Naive thymus-derived CD4-positive, alpha-beta T cell (primary cell): ENCODE measurements around the gene PODNL1. TPM values are rescaled to one million over a fixed set of nuclear protein-coding genes. Genes with fewer than 3 reads are reported as not detected.
A peak's percentile ranks its signal among the peaks of the same experiment; 100 is the strongest.

Experiments
- ATAC-seq: fragments of 150-1000 bp; cut with Tn5 transposase; 2 replicates; pipeline ENCODE4 v1.10.0; 2021; ENCODE audit warnings: mild to moderate bottlenecking, moderate library complexity
- CTCF ChIA-PET: fragments of 350-600 bp; sonication (Branson Sonifier 250); formaldehyde crosslinking; loops from one replicate; lab custom pipeline; 2021; ENCODE audit warnings: antibody characterized with exemption; lab: Charles Lee
- POLR2A ChIA-PET: fragments of 350-600 bp; sonication (Branson Sonifier 250); formaldehyde crosslinking; loops from one replicate; lab custom pipeline; 2021; ENCODE audit warnings: antibody characterized with exemption, inconsistent platforms; lab: Charles Lee
- DNase-seq, 9 donors: peaks; one replicate each; pipeline versions ENCODE4 v3.0.0 to v3.0.0-alpha.2; 2020 to 2022; ENCODE audit warnings: mixed read lengths in 1 of 9
- H3K27ac ChIP-seq: one replicate; pipeline ENCODE4 v1.7.0; 2013; ENCODE audit warnings: mild to moderate bottlenecking, low read depth, low read length, moderate library complexity
- H3K27me3 ChIP-seq, 2 donors: one replicate each; pipeline ENCODE4 v1.7.0; 2013; ENCODE audit warnings: low read length in 2 of 2, mild to moderate bottlenecking in 2 of 2, moderate library complexity in 2 of 2; ENCODE audit not compliant: control insufficient read depth in 2 of 2, insufficient read depth in 2 of 2
- H3K36me3 ChIP-seq, 3 experiments: 1 replicate in 2 of 3; 2 replicates in 1 of 3; pipeline ENCODE4 v1.7.0; 2013; ENCODE audit warnings: low read length in 3 of 3, mild to moderate bottlenecking in 3 of 3, moderate library complexity in 1 of 3; ENCODE audit not compliant: insufficient read depth in 3 of 3, control insufficient read depth in 2 of 3
- H3K4me1 ChIP-seq, 2 donors: one replicate each; pipeline ENCODE4 v1.7.0; 2013; ENCODE audit warnings: low read length in 2 of 2, mild to moderate bottlenecking in 2 of 2, moderate library complexity in 1 of 2; ENCODE audit not compliant: control insufficient read depth in 2 of 2, insufficient read depth in 2 of 2
- H3K4me3 ChIP-seq: 2 replicates; pipeline ENCODE4 v1.7.0; 2013; ENCODE audit warnings: mild to moderate bottlenecking, low read length
- H3K9me3 ChIP-seq, 3 experiments: 1 replicate in 2 of 3; 2 replicates in 1 of 3; pipeline ENCODE4 v1.7.0; 2013; ENCODE audit warnings: low read length in 3 of 3; ENCODE audit not compliant: control insufficient read depth in 2 of 3
- H3K27ac Mint-ChIP-seq, 9 donors: one replicate each; pipeline ENCODE4 v1.8.0; 2020 to 2022; ENCODE audit warnings: mixed read lengths in 9 of 9, mild to moderate bottlenecking in 8 of 9, moderate library complexity in 5 of 9, inconsistent platforms in 2 of 9
- H3K27me3 Mint-ChIP-seq, 5 donors: one replicate each; pipeline ENCODE4 v1.8.0; 2021 to 2022; ENCODE audit warnings: mixed read lengths in 5 of 5, mild to moderate bottlenecking in 1 of 5
- H3K36me3 Mint-ChIP-seq, 5 donors: one replicate each; pipeline ENCODE4 v1.8.0; 2020 to 2022; ENCODE audit warnings: mixed read lengths in 5 of 5, mild to moderate bottlenecking in 3 of 5, inconsistent platforms in 1 of 5
- H3K4me1 Mint-ChIP-seq, 7 donors: one replicate each; pipeline ENCODE4 v1.8.0; 2020 to 2022; ENCODE audit warnings: mixed read lengths in 7 of 7, mild to moderate bottlenecking in 3 of 7, inconsistent platforms in 1 of 7
- H3K4me3 Mint-ChIP-seq, 10 donors: one replicate each; pipeline ENCODE4 v1.8.0; 2020 to 2022; ENCODE audit warnings: mild to moderate bottlenecking in 10 of 10, mixed read lengths in 10 of 10, moderate library complexity in 6 of 10, inconsistent platforms in 2 of 10
- H3K9me3 Mint-ChIP-seq, 11 donors: one replicate each; pipeline ENCODE4 v1.8.0; 2020 to 2022; ENCODE audit warnings: mixed read lengths in 11 of 11, mild to moderate bottlenecking in 4 of 11, inconsistent platforms in 1 of 11, moderate library complexity in 1 of 11
- intact Hi-C, 2 donors: fragments of 100-400 bp; cut with micrococcal nuclease; formaldehyde crosslinking; loops; one replicate each; pipeline ENCODE4 v1.15.1; 2023
- polyA plus RNA-seq, 2 donors: library from polyadenylated mRNA; unstranded; fragments of 300-500 nt; fragmentation: Illumina TruSeq; gene quantifications; one replicate each; pipeline ENCODE4 v1.2.3, GENCODE V29; 2021
- total RNA-seq, 6 experiments: library from RNA in 5 of 6; stranded (reverse) in 5 of 6; gene quantifications; 1 replicate in 5 of 6; 2 replicates in 1 of 6; pipeline ENCODE4 v1.2.3 and lab custom pipeline; 2021 to 2026

PODNL1 gene
- total and polyA plus RNA-seq, 7 experiments from 2014 or later, result 0.33 to 0.59 TPM; not detected in 5

DNA sequence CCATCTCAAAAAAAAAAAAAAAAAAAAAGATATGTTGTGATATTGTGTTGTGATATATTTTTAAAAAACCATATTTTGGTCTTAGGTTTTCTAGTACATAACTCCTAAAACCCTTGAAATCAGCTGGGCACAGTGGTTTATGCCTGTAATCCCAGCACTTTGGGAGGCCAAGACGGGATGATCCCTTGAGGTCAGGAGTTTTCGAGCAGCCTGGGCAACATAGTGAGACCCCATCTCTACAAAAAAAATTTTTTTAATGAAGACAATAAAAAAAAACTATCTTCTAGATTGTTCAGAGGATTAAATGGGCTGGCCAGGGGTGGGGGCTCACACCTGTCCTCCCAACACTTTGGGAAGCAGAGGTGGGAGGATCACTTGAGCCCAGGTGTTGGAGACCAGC, 12.8 kb upstream of the PODNL1 start:
- Mint-ChIP-seq H3K9me3 (no peaks in the 10 kb centered on the region), H3K36me3 (peaks cover 0 to 5% (median 0%) of the 10 kb centered on the region in 5 donors), H3K27me3 (no peaks in the 10 kb centered on the region), H3K4me1 (peaks cover 5 to 24% (median 19%) of the 10 kb centered on the region in 7 donors), H3K27ac (no peak overlapping the region), H3K4me3 (peak overlapping the region in 1 of 10 donors; percentile 89)
- ChIA-PET POLR2A (interaction anchor here (0.5 to 6.3 kb wide), 7 partner anchors 35 to 475 kb away, joined by 3 to 59 read pairs (median 8); partner anchors contain the start of genes IL27RA and RFX1), CTCF (interaction anchor here (1.1 to 2.8 kb wide), 2 partner anchors 97 to 109 kb away, joined by 4 to 9 read pairs; no protein-coding TSS in a partner anchor)
- Histone ChIP-seq H3K9me3 (no peaks in the 10 kb centered on the region), H3K36me3 (peaks cover 0 to 22% (median 0%) of the 10 kb centered on the region in 3 experiments), H3K4me1 (peaks cover 13 to 17% of the 10 kb centered on the region in 2 donors), H3K4me3 (no peak overlapping the region), H3K27me3 (no peaks in the 10 kb centered on the region), H3K27ac (peak overlapping the region; percentile 90)
- intact Hi-C loops, result loop anchor here (5.0 kb wide), 2 partner anchors 96 to 166 kb away; partner anchors contain the start of gene PRKACA (in 1 of the 2)
- ATAC-seq (no peak), DNase-seq (no peak)

DNA sequence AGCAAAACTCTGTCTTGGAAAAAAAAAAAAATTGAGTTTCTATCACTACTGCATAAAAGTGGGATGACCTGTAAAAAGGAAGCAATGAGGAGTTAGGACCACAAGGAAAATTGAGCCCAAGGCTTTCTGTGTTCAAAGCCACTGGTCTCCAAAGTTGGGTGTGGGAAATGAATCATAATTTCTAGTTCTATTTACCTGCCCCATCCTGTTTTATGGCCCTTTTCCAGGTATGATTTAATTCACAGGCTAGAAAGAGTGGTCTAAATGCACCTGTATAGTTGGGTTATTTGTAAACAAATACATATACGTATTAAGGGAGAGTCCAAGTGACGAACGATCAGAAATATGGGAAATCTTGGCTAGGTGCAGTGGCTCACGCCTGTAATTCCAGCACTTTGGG, 8.2 kb upstream of the PODNL1 start:
- H3K4me3 ChIP-seq, result no peak overlapping the region
- H3K9me3 ChIP-seq, result no peaks in the 10 kb centered on the region
- no peaks in the 10 kb centered on the region for H3K36me3 ChIP-seq
- peaks cover 0 to 2% (median 0%) of the 10 kb centered on the region in 11 donors for H3K9me3 Mint-ChIP-seq
- intact Hi-C loops, result no loop called here
- no peak for ATAC-seq
- H3K36me3 Mint-ChIP-seq, result no peaks in the 10 kb centered on the region
- H3K4me1 Mint-ChIP-seq, result no peaks in the 10 kb centered on the region
- H3K27me3 Mint-ChIP-seq, result no peaks in the 10 kb centered on the region
- H3K27ac Mint-ChIP-seq, result no peak overlapping the region
- ChIA-PET CTCF (no interaction called here), POLR2A (no interaction called here)
- H3K4me1 ChIP-seq, result no peaks in the 10 kb centered on the region
- H3K27me3 ChIP-seq, result no peaks in the 10 kb centered on the region
- no peak overlapping the region for H3K4me3 Mint-ChIP-seq
- H3K27ac ChIP-seq, result no peak overlapping the region
- DNase-seq, result no peak

DNA sequence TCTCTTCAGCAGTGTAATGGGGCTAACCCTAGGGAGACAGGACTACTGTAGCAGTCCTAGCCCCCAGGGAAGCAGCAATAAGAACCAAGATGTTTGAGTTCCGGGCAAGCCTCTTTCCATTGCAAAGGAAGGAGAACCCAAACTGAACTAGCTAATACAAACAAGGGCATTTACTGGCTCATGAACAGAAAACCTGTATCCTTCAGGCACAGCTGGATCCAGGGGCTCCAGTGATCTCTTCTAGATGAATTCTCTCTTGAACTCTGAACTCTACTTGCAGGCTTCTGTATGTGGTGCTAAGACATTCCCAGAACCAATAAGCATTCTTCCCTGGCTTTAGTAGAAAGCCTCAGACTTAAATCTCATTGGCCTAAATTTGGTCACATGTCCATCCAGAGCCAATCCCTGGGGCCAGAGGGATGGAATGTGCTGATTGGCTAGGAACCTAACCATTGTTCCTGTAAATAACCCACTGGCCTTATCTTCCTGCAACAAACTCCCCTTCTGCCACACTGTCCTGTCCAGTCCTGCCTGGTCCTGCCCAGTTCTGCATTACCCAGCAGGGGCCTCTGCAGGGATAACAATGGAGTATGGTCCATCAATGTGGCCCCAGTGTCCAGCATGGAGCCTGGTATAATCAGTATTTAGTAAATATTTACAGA, 3.9 kb upstream of the PODNL1 start:
- no peaks in the 10 kb centered on the region for H3K4me1 ChIP-seq
- no peaks in the 10 kb centered on the region for H3K27me3 ChIP-seq
- ATAC-seq (no peak), DNase-seq (no peak)
- Mint-ChIP-seq H3K9me3 (peaks cover 0 to 2% (median 0%) of the 10 kb centered on the region in 11 donors), H3K4me1 (peaks cover 0 to 4% (median 0%) of the 10 kb centered on the region in 7 donors), H3K27me3 (peaks cover 0 to 8% (median 5%) of the 10 kb centered on the region in 5 donors), H3K4me3 (no peak overlapping the region), H3K27ac (no peak overlapping the region), H3K36me3 (no peaks in the 10 kb centered on the region)
- intact Hi-C loops, result no loop called here
- no peak overlapping the region for H3K4me3 ChIP-seq
- H3K27ac ChIP-seq, result no peak overlapping the region
- no peaks in the 10 kb centered on the region for H3K36me3 ChIP-seq
- ChIA-PET POLR2A (interaction anchor here (0.6 kb wide), 1 partner anchor 153 kb away, joined by 3 read pairs; no protein-coding TSS in a partner anchor), CTCF (interaction anchor here (0.6 kb wide), 3 partner anchors 98 to 789 kb away, joined by 3 to 4 read pairs (median 3); no protein-coding TSS in a partner anchor)
- no peaks in the 10 kb centered on the region for H3K9me3 ChIP-seq

DNA sequence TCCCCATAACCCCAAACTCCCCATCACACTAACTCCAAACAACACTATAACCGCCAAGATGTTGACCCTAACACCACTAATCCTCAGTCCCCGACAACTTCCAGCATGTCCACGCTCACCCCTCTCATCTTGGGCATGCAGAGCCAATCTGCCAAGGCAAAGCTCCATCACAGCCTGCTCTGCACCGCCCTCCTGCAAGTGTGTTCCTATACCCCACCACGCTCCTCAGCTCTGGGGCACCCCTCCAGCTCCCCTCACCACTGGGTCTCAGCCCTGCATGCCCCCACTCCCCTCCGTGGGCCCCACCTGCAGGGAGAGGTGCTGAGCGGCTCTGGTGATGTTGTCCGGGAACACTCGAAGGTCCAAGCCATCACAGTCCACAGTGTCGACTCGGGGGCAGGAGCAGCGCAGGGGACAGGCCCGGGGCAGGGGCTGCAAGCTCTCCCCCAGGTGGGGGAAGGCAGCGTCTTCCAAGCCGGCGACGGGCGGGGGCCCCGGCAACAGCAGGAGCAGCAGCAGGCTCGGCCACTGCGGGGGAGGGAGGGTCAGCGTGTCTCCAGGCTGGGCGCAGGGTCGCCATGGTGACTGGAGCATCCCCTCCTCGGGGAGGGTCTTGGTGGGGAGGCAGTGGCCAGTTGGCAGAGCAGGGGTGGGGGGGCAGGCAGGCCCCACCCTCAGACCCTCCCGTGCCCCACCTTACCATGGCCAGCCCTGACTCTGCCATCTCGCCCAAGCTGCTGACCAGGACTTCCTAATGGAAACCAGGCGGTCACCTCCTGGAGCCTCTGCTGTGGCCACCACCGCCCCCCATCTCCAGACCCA, 527 bp downstream of the PODNL1 start:
- H3K27ac Mint-ChIP-seq, result peak overlapping the region in 2 of 9 donors; percentile 44 to 63
- ChIA-PET CTCF (interaction anchor here (0.6 kb wide), 1 partner anchor 66 kb away, joined by 3 read pairs; no protein-coding TSS in a partner anchor), POLR2A (interaction anchor here (0.5 kb wide), 1 partner anchor 76 kb away, joined by 3 read pairs; no protein-coding TSS in a partner anchor)

DNA sequence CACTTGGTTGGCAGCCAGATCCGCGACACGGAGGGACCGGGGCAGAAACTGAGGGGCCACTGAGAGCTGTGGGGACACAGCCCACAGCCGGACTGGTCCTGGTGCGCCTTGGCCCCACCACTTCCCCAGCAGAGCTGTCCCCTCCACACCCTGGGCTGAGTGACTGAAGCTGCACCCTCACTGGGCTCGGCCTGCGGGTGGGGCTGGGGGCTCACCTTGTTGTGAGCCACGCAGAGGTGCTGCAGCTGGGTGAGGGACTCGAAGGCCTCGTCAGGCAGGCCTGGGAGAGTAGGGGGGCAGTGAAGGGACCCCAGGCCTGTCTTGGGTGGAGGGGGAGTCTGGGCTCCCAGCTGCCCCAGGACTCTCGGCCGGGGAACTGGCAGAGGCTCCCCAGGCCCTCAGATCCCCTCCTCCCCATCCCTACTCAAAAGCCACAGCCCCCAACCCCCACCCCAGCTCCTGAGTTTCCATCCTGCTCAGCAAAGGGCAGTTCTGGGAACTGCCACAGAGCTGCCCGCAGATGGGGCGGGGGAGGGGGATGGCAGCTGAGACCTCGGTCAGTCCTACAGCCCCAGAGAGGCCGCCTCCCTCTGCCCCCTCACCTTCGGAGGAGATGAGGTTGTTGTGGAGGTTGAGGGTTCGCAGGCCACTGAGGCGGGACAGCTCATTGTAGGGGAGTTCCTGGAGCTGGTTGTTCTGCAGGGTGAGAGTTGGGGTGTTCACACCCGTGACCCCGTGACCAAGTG, 2.3 kb downstream of the PODNL1 start:
- Mint-ChIP-seq H3K4me3 (no peak overlapping the region), H3K27ac (no peak overlapping the region), H3K27me3 (peaks cover 0 to 13% (median 5%) of the 10 kb centered on the region in 5 donors), H3K9me3 (peaks cover 0 to 3% (median 0%) of the 10 kb centered on the region in 11 donors), H3K4me1 (peaks cover 2 to 14% (median 7%) of the 10 kb centered on the region in 7 donors), H3K36me3 (no peaks in the 10 kb centered on the region)
- DNase-seq (no peak), ATAC-seq (no peak)
- H3K27ac ChIP-seq, result no peak overlapping the region
- H3K9me3 ChIP-seq, result no peaks in the 10 kb centered on the region
- peaks cover 0 to 5% (median 0%) of the 10 kb centered on the region in 3 experiments for H3K36me3 ChIP-seq
- CTCF ChIA-PET, result interaction anchor here (0.6 to 1.0 kb wide), 2 partner anchors 11 to 37 kb away, joined by 4 to 5 read pairs; no protein-coding TSS in a partner anchor
- H3K27me3 ChIP-seq, result no peaks in the 10 kb centered on the region
- H3K4me1 ChIP-seq, result no peaks in the 10 kb centered on the region
- no peak overlapping the region for H3K4me3 ChIP-seq
- POLR2A ChIA-PET, result interaction anchor here (0.6 kb wide), 1 partner anchor 33 kb away, joined by 4 read pairs; no protein-coding TSS in a partner anchor
- intact Hi-C loops, result no loop called here

More for the DNA sequence above, 527 bp downstream of the PODNL1 start:
- Mint-ChIP-seq H3K36me3 (no peaks in the 10 kb centered on the region), H3K4me1 (peaks cover 2 to 14% (median 7%) of the 10 kb centered on the region in 7 donors), H3K4me3 (no peak overlapping the region), H3K9me3 (peaks cover 0 to 3% (median 0%) of the 10 kb centered on the region in 11 donors), H3K27me3 (peaks cover 0 to 13% (median 5%) of the 10 kb centered on the region in 5 donors)
- no peaks in the 10 kb centered on the region for H3K9me3 ChIP-seq
- DNase-seq, result no peak
- H3K27me3 ChIP-seq, result no peaks in the 10 kb centered on the region
- no peak overlapping the region for H3K4me3 ChIP-seq
- no peak overlapping the region for H3K27ac ChIP-seq
- ATAC-seq, result no peak
- intact Hi-C loops, result no loop called here
- H3K4me1 ChIP-seq, result no peaks in the 10 kb centered on the region
- H3K36me3 ChIP-seq, result no peaks in the 10 kb centered on the region

DNA sequence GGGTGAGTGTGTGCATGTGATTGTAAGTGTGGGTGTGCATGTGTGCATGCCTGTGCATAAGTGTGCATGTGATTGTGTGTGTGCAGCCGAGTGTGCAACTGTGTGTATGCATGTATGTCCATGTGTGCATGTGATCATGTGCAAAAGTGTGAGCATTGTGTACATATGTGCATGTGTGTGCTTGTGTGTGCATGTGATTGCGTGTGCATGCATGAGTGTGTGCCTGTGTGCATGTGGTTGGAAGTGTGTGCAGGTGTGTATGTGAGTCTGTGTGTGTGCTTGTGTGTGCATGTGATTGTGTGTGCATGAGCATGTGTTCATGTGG, 3.5 kb downstream of the PODNL1 start:
- Mint-ChIP-seq H3K4me3 (no peak overlapping the region), H3K36me3 (no peaks in the 10 kb centered on the region), H3K27ac (peak overlapping the region in 1 of 9 donors; percentile 1), H3K4me1 (peaks cover 2 to 14% (median 7%) of the 10 kb centered on the region in 7 donors), H3K9me3 (peaks cover 0 to 3% (median 0%) of the 10 kb centered on the region in 11 donors), H3K27me3 (peaks cover 0 to 13% (median 5%) of the 10 kb centered on the region in 5 donors)
- H3K36me3 ChIP-seq, result peaks cover 0 to 8% (median 0%) of the 10 kb centered on the region in 3 experiments
- H3K27me3 ChIP-seq, result no peaks in the 10 kb centered on the region
- no peaks in the 10 kb centered on the region for H3K9me3 ChIP-seq
- CTCF ChIA-PET, result interaction anchor here (0.6 to 1.2 kb wide), 2 partner anchors 66 to 124 kb away, joined by 3 read pairs; no protein-coding TSS in a partner anchor
- no peaks in the 10 kb centered on the region for H3K4me1 ChIP-seq
- ATAC-seq, result no peak
- DNase-seq, result no peak
- intact Hi-C loops, result no loop called here
- H3K4me3 ChIP-seq, result no peak overlapping the region
- POLR2A ChIA-PET, result interaction anchor here (0.5 kb wide), 1 partner anchor 121 kb away, joined by 3 read pairs; no protein-coding TSS in a partner anchor
- H3K27ac ChIP-seq, result no peak overlapping the region
